GM12865 (cell line): ENCODE data around the gene KIF3A.
A peak's percentile ranks its signal among the peaks of the same experiment; 100 is the strongest.

Experiments used
- DNase-seq: peaks from one replicate; pipeline ENCODE4 v3.0.0; 2010; ENCODE audit warnings: low read depth
- H3K4me3 ChIP-seq: 2 replicates; pipeline ENCODE4 v1.5.1; 2011; ENCODE audit warnings: mild to moderate bottlenecking, low read depth, low read length, control low read depth
- TF ChIP-seq, protein P1 (sequence below): IDR thresholded peaks from 2 replicates; pipeline ENCODE4 v1.5.1; 2011; ENCODE audit warnings: low read length, control low read depth, low read depth, inconsistent platforms; ENCODE audit not compliant: insufficient read depth; ENCODE audit errors: missing control alignments

KIF3A gene

DNA sequence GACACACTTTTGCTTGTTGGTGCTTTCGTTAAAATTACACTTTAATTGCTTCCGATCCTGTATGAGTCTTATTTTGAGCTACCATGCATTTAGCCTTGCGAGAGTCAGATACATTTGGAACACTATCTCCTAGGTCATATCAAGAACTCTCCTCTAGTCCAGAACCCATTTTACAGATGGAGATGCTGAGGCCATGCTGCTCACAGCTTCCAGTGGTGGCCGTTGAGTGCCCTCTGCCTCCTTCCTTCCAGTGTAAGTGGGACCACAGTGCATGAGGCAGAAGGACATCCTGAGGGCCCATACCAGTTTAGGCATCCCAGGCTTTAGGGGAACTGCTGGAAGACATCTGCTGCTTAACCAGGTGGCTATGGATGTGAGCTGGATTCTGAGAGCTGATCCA, 16.8 kb upstream of the KIF3A start:
- H3K4me3 ChIP-seq, result no peak overlapping the region
- DNase-seq, result no peak
- TF ChIP-seq, protein P1, sequence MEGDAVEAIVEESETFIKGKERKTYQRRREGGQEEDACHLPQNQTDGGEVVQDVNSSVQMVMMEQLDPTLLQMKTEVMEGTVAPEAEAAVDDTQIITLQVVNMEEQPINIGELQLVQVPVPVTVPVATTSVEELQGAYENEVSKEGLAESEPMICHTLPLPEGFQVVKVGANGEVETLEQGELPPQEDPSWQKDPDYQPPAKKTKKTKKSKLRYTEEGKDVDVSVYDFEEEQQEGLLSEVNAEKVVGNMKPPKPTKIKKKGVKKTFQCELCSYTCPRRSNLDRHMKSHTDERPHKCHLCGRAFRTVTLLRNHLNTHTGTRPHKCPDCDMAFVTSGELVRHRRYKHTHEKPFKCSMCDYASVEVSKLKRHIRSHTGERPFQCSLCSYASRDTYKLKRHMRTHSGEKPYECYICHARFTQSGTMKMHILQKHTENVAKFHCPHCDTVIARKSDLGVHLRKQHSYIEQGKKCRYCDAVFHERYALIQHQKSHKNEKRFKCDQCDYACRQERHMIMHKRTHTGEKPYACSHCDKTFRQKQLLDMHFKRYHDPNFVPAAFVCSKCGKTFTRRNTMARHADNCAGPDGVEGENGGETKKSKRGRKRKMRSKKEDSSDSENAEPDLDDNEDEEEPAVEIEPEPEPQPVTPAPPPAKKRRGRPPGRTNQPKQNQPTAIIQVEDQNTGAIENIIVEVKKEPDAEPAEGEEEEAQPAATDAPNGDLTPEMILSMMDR, result no peak

DNA sequence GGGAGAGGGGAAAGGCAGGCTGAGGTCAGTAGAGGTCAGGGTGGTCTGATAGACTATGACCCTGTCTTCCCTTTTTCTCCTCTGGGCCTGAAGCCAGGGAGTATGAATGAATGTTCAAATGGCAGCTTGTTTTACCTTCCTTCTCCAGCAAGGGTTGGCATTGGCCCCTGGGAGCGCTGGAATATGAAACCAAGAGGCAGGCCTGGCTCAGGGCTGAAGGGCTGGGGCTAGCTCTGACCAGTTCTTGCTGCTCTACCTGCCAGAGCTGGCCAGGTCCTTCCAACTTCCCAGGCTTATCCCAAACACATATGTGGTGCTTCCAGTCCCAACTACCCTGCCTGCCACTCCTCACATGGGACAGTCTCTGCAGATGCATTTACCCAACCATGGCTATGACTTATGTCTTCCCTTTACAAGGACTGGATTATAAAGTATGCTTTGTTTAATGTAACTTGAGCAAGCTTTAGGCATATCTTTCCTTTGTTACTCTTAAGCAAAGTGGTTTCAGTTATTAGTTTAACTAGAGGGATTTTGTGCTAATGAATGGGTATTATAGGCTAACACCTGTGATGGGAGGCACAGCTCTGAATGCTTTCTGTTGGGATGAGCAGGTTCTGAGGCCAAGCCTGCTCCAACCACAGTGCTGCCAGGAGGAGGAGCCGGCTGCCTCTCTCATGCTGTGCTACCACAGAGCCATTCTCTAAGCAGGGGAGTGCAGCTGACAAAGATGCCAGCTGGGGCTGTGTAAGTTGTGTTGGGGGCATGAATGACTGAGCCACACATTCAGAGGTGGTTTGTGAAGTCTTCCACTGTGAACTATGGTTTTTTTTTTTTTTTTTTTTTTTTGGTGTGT, 16.0 kb upstream of the KIF3A start:
- TF ChIP-seq, protein P1, result no peak
- no peak overlapping the region for H3K4me3 ChIP-seq
- DNase-seq, result peak; percentile 25

DNA sequence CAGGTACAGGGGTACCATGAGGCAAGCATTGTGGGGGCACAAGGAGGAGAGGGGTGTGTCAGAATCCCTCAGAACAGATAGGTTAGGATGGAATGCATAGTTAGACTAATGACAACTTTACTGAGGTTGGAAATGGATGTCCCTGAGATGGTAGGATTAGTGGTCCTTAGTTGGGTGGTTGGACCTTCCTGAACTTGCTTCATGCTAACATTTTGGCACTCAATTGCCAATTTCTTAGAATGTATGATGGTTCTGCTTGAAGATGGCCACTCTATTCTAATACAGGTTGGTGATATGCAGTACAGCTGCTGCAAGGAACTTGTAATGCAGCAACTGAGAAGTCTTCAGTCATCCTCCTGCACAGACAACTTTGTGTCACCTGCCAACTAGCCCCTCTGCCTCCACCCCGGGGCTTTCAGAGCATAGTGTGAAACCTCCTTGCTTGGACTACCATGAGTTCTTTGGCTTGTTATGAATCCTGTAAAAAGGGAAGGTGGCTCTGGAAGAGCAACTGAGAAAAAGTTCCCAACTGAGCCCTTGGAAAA, 15.3 kb upstream of the KIF3A start:
- no peak for DNase-seq
- TF ChIP-seq, protein P1, result no peak
- no peak overlapping the region for H3K4me3 ChIP-seq

DNA sequence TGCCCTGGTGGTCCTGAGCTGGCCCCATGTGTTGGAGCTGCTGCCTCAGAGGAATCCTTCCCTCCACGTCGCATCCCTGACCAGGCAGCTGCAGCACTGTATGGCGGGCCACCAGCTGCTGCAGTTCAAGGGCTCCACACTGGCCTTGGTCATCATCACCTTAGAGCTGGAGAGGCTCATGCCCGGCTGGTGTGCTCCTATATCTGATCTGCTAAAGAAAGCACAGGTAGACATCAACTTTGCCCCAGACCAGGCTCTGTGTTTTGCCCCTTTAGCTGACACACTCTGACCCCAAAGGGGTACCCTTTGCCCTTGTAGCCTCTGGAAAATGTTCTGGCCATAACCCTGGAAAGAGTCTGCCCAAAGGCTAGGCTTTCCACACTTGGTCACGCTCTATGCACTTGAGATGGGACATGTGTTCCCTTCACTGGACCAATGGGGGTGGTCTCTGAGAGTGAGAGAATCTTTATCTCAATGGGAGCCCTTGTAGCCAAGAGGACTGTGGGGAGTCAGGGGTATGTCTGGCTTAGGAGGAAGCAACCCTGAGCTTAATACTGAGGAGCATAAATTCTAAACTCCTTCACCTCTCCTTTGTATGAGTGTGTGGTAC, 14.7 kb upstream of the KIF3A start:
- H3K4me3 ChIP-seq, result no peak overlapping the region
- TF ChIP-seq, protein P1, result no peak
- no peak for DNase-seq

DNA sequence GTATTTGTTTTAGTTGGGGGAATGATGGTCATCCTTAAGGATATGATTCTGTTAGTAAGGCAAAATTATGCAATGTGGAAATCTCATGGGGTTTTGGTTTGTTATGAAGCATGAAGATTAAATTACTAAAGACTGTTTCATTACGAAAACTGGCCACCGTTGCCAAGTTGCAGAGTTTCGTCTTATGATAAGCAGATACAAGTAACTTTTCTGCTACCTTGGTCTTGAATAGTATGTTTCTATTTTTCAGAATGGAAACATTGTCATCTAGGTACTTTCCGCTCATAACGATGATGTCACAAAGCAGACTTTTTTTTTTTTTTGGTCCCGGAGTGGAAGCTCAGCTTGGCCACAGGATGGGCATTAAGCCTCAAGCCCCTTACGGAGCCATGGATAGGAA, 14.1 kb upstream of the KIF3A start:
- TF ChIP-seq, protein P1, result no peak
- peak; percentile 85 for DNase-seq
- H3K4me3 ChIP-seq, result no peak overlapping the region

DNA sequence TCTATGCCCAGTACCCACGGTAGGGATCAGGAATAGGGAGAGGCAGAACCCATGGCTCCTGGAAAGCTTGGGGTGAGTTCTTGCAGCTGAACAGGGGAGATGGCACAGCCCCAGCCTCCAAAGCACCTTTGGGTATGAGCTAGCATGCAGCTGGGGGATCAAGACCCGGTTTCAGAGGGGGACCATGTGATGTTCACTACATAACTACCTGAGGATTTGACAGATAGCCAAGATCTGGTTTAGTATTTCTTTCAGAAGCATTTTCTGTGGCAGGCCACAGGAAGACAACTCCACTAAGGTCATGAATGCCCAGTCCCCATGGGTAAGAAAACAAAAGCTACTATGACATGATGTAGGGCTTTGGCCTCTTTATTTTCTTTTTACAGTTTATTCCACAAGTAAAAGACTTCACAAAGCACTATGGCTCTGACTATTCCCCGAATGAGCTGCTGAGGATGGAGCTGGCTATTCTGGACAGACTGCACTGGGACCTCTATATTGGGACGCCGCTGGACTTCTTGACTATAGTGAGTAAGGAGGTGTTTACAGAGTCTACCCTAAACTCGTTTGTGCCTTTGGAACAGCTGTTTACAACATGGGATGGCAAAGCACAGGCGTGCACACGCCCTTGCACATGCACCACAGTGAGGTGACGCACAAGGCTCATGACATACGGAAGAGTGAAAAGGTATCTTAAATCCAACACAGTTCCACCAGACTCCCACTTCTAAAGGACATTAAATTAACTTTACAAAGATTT, 13.3 kb upstream of the KIF3A start:
- TF ChIP-seq, protein P1, result no peak
- no peak overlapping the region for H3K4me3 ChIP-seq
- DNase-seq, result peak; percentile 74
